Measurements from ENCODE around the gene PLEKHG3.

DNA sequence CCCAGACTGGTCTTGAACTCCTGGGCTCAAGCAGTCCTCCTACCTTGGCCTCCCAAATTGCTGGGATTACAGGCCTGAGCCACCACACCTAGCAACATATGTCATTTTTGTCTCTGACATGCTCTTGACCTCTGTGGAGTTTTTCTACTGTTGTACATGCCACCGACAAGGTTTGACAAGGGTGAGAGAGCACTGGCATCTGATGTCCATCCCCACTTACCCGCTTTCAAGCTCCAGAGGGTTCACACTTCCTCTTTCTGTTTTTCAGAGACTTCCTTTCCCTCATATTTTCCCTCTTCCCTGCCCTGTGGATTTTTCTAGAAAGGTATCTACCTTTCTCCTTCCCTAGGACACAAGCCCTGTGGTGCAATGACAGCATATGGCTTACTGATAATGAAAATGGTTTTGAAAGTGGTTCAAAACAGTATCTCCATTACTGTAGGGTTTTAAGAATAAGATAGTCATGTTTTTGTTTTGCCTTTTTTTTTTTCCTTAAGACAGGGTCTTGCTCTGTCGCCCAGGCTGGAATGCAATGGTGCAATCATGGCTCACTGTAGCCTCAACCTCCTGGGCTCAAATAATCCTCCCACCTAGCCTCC is 27.7 kb upstream of the PLEKHG3 start:
- TF ChIP-seq, protein P1, sequence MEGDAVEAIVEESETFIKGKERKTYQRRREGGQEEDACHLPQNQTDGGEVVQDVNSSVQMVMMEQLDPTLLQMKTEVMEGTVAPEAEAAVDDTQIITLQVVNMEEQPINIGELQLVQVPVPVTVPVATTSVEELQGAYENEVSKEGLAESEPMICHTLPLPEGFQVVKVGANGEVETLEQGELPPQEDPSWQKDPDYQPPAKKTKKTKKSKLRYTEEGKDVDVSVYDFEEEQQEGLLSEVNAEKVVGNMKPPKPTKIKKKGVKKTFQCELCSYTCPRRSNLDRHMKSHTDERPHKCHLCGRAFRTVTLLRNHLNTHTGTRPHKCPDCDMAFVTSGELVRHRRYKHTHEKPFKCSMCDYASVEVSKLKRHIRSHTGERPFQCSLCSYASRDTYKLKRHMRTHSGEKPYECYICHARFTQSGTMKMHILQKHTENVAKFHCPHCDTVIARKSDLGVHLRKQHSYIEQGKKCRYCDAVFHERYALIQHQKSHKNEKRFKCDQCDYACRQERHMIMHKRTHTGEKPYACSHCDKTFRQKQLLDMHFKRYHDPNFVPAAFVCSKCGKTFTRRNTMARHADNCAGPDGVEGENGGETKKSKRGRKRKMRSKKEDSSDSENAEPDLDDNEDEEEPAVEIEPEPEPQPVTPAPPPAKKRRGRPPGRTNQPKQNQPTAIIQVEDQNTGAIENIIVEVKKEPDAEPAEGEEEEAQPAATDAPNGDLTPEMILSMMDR (IDR thresholded peaks at IDR 0.05), result no peak
- TF ChIP-seq POLR2AphosphoS5 (IDR thresholded peaks at IDR 0.05; ENCODE audit: low read depth, low read length), result no peak
